Psoas muscle (tissue), 8 donors: Measurements from ENCODE around the gene ADAM11. TPM values are rescaled to one million over a fixed set of nuclear protein-coding genes. Genes with fewer than 3 reads are reported as not detected.
"Not testable (repeated sequence)": the region's sequence is repeated elsewhere in the genome, so short reads cannot be mapped to it uniquely, and the experiment has no call there.

Source experiments
- ATAC-seq, 4 donors: fragments of 200-7000 bp; cut with Tn5 transposase; one replicate each; pipeline ENCODE4 v1.9.1; 2020; ENCODE audit warnings: moderate library complexity in 3 of 4, mild to moderate bottlenecking in 2 of 4
- DNase-seq, 2 donors: peaks; one replicate each; pipeline ENCODE4 v3.0.0-alpha.2; 2020
- H3K27ac ChIP-seq: fragments of 200-600 bp; one replicate; pipeline ENCODE4 v1.8.0; 2022
- H3K27me3 ChIP-seq, 3 donors: fragments of 200-600 bp in 1 of 3; one replicate each; pipeline versions ENCODE4 v1.6.1 to v1.8.0; 2013 to 2022; ENCODE audit warnings: low read length in 2 of 3, mild to moderate bottlenecking in 2 of 3, moderate library complexity in 1 of 3; ENCODE audit not compliant: insufficient read depth in 3 of 3
- H3K36me3 ChIP-seq, 2 donors: fragments of 200-600 bp in 1 of 2; one replicate each; pipeline versions ENCODE4 v1.6.1 to v1.8.0; 2013 to 2022; ENCODE audit warnings: low read depth in 1 of 2, mild to moderate bottlenecking in 1 of 2, moderate library complexity in 1 of 2; ENCODE audit not compliant: insufficient read depth in 1 of 2
- H3K4me1 ChIP-seq: fragments of 200-600 bp; one replicate; pipeline ENCODE4 v1.8.0; 2022
- H3K4me3 ChIP-seq: fragments of 200-600 bp; one replicate; pipeline ENCODE4 v1.8.0; 2022; ENCODE audit warnings: mild to moderate bottlenecking
- H3K9me3 ChIP-seq: fragments of 200-600 bp; one replicate; pipeline ENCODE4 v1.8.0; 2022
- WGBS, 3 donors: extraction: QIAGEN DNeasy Blood & Tissue Kit; methylation state at CpG; one replicate each; pipeline versions ENCODE4 v1.1.6 to v1.1.7; 2013; 5-methylcytosine and 5-hydroxymethylcytosine counted together
- intact Hi-C, 2 donors: fragments of 100-400 bp; cut with DNase I; formaldehyde crosslinking; loops; one replicate each; pipeline versions ENCODE4 v1.11.0 to v1.14.2; 2022
- long read RNA-seq, 2 donors: library from polyadenylated mRNA; unstranded; transcript quantifications; one replicate each; pipeline ENCODE4 v2.0.0, GENCODE V29; 2021
- polyA plus RNA-seq, 3 donors: library from polyadenylated mRNA; stranded (reverse); fragments of 200-250 nt; gene quantifications; one replicate each; pipeline ENCODE4 v1.2.3, GENCODE V29; 2013
- total RNA-seq, 4 donors: library from RNA; stranded (reverse); fragmentation: NEBNext Ultra II Directional in 2 of 4; extraction: Animal tissue kit (Norgen Biotek cat#: 25700) in 2 of 4; gene quantifications; one replicate each; pipeline versions ENCODE4 v1.2.1 to v1.2.4, GENCODE V29; 2021 to 2023
- TF ChIP-seq, protein P1 (sequence below): fragments of 200-600 bp; IDR thresholded peaks from one replicate; pipeline ENCODE4 v1.8.0; 2022; ENCODE audit warnings: antibody characterized with exemption
- donor health status: healthy with polysubstance abuse.
- donor health status: DM: no; HTN: no; CAD: no; lungs with moderate emphysema.
- donor health status: Bipolar disorder and iron deficiency.
- donor health status: healthy.
- donor health status: DM: yes; HTN: yes; CAD: no.
- donor health status: DM: no; HTN: no; CAD: no.
- donor health status: DM: no; HTN: no; CAD: no.
- donor health status: DM: yes; HTN: yes; CAD: no.

Gene ADAM11, protein sequence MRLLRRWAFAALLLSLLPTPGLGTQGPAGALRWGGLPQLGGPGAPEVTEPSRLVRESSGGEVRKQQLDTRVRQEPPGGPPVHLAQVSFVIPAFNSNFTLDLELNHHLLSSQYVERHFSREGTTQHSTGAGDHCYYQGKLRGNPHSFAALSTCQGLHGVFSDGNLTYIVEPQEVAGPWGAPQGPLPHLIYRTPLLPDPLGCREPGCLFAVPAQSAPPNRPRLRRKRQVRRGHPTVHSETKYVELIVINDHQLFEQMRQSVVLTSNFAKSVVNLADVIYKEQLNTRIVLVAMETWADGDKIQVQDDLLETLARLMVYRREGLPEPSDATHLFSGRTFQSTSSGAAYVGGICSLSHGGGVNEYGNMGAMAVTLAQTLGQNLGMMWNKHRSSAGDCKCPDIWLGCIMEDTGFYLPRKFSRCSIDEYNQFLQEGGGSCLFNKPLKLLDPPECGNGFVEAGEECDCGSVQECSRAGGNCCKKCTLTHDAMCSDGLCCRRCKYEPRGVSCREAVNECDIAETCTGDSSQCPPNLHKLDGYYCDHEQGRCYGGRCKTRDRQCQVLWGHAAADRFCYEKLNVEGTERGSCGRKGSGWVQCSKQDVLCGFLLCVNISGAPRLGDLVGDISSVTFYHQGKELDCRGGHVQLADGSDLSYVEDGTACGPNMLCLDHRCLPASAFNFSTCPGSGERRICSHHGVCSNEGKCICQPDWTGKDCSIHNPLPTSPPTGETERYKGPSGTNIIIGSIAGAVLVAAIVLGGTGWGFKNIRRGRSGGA
- total RNA-seq (under 1 TPM in 2 of 4 donors, not detected in 2; 0.15 to 0.26 TPM), polyA plus RNA-seq (under 1 TPM; 0.03 to 0.21 (median 0.05) TPM)
- long read RNA-seq, donor 1, result 0 reads
- long read RNA-seq, donor 2, partial matches to known transcripts, result 0 of 1 reads
- long read RNA-seq, donor 2, other reads (novel, unspliced or antisense), result 1 of 1 reads

DNA sequence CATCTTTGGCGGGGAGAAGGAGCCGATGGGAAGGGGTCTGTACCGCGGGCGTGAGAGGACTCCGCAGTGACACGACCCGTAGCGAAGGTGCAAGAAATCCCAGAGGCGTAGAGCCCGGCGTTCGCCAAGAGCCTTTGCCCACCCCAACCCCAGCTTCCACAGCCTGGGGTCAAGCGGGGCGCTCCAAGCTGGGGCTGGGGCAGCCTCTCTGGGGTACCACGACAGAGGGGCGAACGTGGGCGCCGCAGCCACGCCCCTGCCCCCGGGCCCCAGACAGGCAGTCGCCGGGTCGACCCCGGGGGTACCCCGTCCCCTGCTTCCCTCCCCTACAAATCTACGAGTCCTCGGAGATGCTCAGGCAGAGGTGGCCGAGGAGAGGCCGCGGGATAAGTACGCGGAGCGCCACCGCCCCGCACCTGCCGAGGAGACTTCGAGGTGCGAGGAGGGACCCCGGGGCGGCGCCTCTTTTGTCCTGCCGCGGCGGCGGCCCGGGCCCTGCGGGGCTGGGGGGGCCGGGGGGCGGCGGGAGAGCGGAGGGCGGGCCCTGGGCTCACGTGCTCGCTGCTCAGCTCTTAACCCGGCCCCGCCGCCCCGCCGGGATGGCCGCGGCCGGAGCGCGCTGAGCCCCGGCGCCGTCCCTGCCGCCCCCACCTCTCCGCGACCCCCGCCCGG is at the start of gene ADAM11:
TSS of gene ADAM11 (plus strand) at position 575 of the 672 bp plus-strand sequence. CDS start 212 bp downstream, outside the sequence.
- intact Hi-C loops, result no loop called here
- Histone ChIP-seq H3K4me1 (peaks cover 6% of the 10 kb centered on the region), H3K27me3 (peaks cover 0 to 45% (median 14%) of the 10 kb centered on the region in 3 donors), H3K36me3 (no peaks in the 10 kb centered on the region), H3K27ac (no peak within 1 kb of the TSS), H3K4me3 (peak within 1 kb of the TSS; percentile 58), H3K9me3 (no peaks in the 10 kb centered on the region)
- ATAC-seq (no peak), DNase-seq (no peak)
- 4 to 11% (median 8%) methylated on average over 38 to 74 of the region's 74 CpGs for WGBS, 3 donors
- TF ChIP-seq, protein P1, sequence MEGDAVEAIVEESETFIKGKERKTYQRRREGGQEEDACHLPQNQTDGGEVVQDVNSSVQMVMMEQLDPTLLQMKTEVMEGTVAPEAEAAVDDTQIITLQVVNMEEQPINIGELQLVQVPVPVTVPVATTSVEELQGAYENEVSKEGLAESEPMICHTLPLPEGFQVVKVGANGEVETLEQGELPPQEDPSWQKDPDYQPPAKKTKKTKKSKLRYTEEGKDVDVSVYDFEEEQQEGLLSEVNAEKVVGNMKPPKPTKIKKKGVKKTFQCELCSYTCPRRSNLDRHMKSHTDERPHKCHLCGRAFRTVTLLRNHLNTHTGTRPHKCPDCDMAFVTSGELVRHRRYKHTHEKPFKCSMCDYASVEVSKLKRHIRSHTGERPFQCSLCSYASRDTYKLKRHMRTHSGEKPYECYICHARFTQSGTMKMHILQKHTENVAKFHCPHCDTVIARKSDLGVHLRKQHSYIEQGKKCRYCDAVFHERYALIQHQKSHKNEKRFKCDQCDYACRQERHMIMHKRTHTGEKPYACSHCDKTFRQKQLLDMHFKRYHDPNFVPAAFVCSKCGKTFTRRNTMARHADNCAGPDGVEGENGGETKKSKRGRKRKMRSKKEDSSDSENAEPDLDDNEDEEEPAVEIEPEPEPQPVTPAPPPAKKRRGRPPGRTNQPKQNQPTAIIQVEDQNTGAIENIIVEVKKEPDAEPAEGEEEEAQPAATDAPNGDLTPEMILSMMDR, result no peak

DNA sequence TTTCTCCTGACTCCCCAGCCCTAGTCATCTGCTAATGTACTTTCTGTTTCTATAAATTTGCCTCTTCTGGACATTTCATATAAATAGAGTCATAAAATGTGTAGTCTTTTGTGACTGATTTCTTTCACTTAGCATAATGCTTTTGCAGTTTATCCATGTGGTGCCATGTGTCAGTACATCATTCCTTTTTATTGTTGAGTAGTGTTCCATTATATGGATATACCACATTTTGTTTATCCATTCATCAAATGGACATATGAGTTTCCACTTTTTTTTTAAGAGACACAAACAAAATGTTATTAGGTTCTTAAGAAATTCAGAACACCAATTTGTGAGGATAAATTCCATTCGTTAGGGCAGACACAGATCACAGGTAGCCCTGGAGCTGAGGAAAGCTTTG is 39.3 kb upstream of the ADAM11 start:
- Histone ChIP-seq H3K36me3 (peaks cover 0 to 7% of the 10 kb centered on the region in 2 donors), H3K27me3 (no peaks in the 10 kb centered on the region), H3K9me3 (no peaks in the 10 kb centered on the region), H3K27ac (no peak overlapping the region), H3K4me3 (no peak overlapping the region), H3K4me1 (no peaks in the 10 kb centered on the region)
- ATAC-seq, result no peak
- intact Hi-C loops, result no loop called here
- DNase-seq, result no peak
- TF ChIP-seq, protein P1, result no peak
- 98 to 100% (median 100%) methylated on average over 1 of the region's 1 CpG for WGBS, 3 donors

DNA sequence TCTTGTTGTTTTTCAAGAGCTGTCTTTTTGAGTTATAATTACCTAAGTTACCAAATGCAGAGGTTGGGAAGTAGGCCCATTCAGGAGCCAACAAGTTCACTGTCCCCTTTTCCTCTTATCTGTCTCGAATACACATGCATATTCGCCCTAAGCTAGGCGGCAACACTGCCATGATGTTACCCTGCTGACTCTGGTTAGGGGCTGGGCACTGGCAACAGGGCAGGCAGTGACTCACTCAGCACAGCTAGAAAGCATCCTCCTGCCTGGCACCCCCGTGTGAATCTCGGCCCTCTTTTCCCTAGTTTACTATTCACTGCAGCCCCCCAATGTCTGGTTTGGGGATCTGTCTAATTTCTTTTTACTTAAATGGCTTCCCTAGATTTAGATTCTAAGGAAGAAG is 36.5 kb upstream of the ADAM11 start:
- H3K36me3 ChIP-seq, result peaks cover 0 to 10% of the 10 kb centered on the region in 2 donors

DNA sequence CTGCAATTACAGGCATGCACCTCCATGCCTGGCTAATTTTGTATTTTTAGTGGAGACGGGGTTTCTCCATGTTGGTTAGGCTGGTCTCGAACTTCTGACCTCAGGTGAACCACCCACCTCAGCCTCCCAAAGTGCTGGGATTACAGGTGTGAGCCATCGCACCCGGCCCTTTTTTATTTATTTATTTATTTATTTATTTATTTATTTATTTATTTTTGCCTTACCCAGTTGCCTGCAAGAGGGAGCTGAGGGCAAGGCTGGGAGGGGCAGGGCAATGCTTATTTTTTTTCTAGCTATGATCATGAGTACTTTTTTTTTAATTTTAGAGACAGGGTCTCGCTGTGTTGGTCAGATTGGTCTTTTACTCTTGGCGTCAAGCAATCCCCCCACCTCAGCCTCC is 32.7 kb upstream of the ADAM11 start:
- intact Hi-C loops, H3K27me3 ChIP-seq, ATAC-seq, H3K4me3 ChIP-seq, H3K9me3 ChIP-seq, H3K4me1 ChIP-seq, DNase-seq, H3K27ac ChIP-seq: not testable (repeated sequence)
- WGBS, 3 donors, result 94 to 95% (median 95%) methylated on average over 6 of the region's 6 CpGs
- peaks cover 0 to 14% of the 10 kb centered on the region in 2 donors for H3K36me3 ChIP-seq

More for the DNA sequence above, 36.5 kb upstream of the ADAM11 start:
- H3K9me3 ChIP-seq, result no peaks in the 10 kb centered on the region
- TF ChIP-seq, protein P1, result no peak
- no peaks in the 10 kb centered on the region for H3K4me1 ChIP-seq
- H3K4me3 ChIP-seq, result no peak overlapping the region
- 86 to 93% (median 90%) methylated on average over 5 of the region's 5 CpGs for WGBS, 3 donors
- DNase-seq (no peak), ATAC-seq (no peak)
- intact Hi-C loops, result no loop called here
- no peaks in the 10 kb centered on the region for H3K27me3 ChIP-seq
- no peak overlapping the region for H3K27ac ChIP-seq
